ENCODE data around the gene HEG1.

The HEG1 gene

GRCh38 chr3:125006291-125006731 is 49.5 kb downstream of the HEG1 start:
- DNase-seq = no peak

- DNase-seq = no peak
These were observed 50.1 kb downstream of the HEG1 start for GRCh38 chr3:125005676-125006075.

GRCh38 chr3:125005222-125005621 is 50.6 kb downstream of the HEG1 start:
- no peak for DNase-seq

GRCh38 chr3:125003859-125004595 is 51.8 kb downstream of the HEG1 start:
- DNase-seq = no peak

GRCh38 chr3:125003369-125003853 is 52.4 kb downstream of the HEG1 start:
- DNase-seq = no peak

GRCh38 chr3:125002414-125003368 is 53.1 kb downstream of the HEG1 start:
- no peak for DNase-seq

GRCh38 chr3:125001557-125002413 is 54.0 kb downstream of the HEG1 start:
- DNase-seq = no peak

GRCh38 chr3:125000661-125001060 is 55.1 kb downstream of the HEG1 start:
- DNase-seq = no peak

- DNase-seq = no peak
These were observed 55.8 kb downstream of the HEG1 start for GRCh38 chr3:124999897-125000435.

GRCh38 chr3:124999317-124999716 is 56.5 kb downstream of the HEG1 start:
- DNase-seq = no peak

GRCh38 chr3:124998247-124998630 is 57.6 kb downstream of the HEG1 start:
- DNase-seq = no peak

GRCh38 chr3:124997303-124998246 is 58.2 kb downstream of the HEG1 start:
- DNase-seq = no peak

- peak; percentile 72 for DNase-seq
These were observed 60.3 kb downstream of the HEG1 start for GRCh38 chr3:124995460-124995994.

GRCh38 chr3:124993466-124993865 is 62.3 kb downstream of the HEG1 start:
- no peak for DNase-seq

GRCh38 chr3:124992041-124992440 is 63.8 kb downstream of the HEG1 start:
- DNase-seq = no peak

GRCh38 chr3:124986192-124987143 is 69.3 kb downstream of the HEG1 start:
- peak; percentile 42 for DNase-seq

GRCh38 chr3:124985349-124985748 is 70.4 kb downstream of the HEG1 start:
- DNase-seq = no peak

- no peak for DNase-seq
These were observed 71.0 kb downstream of the HEG1 start for GRCh38 chr3:124984754-124985153.

GRCh38 chr3:124982855-124983254 is 72.9 kb downstream of the HEG1 start:
- no peak for DNase-seq

- no peak for DNase-seq
These were observed 74.3 kb downstream of the HEG1 start for GRCh38 chr3:124981472-124981871.

Measured in NCI-H146 (cell line).